Measurements from ENCODE around the gene SECTM1.

SECTM1 gene

GRCh38 chr17:82317394-82318168, 16.0 kb downstream of the SECTM1 start, which contains the start of gene CD7:
TSS of gene CD7 (minus strand) at chr17:82317608. CDS start at chr17:82317495, 113 bp downstream.
- no peak for TF ChIP-seq CTCF (conservative IDR thresholded peaks at IDR 0.05; ENCODE audit: low read length)
- H3K4me3 ChIP-seq (ENCODE audit: low read length), result no peak within 1 kb of the TSS
- DNase-seq (ENCODE audit: low read depth), result no peak

DNA sequence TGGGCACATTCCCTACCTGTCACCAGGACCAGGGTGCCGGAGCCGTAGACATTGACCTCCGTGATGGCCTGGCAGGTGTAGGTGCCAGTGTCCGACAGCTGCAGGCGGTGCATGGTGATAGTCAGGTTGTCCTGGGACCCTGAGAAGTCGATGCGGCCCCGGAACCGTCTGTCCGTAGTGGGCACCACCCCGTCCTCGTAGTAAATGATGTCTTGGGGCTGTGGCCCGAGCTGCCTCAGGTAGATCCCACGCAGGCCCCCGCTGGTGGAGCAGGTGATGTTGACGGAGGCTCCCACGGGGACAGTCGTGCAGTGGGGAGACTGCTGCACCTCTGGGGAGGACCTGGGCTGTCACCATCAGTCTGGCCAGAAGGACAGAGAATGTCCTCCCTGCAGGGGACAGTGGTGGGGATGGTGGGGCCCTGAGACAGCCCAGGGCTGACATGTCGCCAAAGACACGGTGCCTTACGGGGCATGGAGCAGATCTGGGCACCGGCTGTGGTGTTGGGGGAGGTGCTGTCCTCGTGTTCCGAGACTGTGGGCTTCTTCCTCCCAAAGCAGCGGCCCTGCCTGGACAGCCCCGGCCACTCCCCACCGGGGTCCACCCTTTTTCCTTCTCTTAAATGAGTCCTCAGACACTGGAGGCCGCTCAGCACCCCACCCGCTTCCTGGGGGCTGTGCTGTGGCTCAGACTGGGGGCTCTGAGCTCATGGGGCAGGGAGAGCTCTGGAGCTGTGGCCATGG, 16.7 kb downstream of the SECTM1 start:
- H3K4me3 ChIP-seq (ENCODE audit: low read length), result no peak overlapping the region
- no peak for DNase-seq (ENCODE audit: low read depth)
- TF ChIP-seq CTCF (conservative IDR thresholded peaks at IDR 0.05; ENCODE audit: low read length), result no peak

- TF ChIP-seq CTCF (conservative IDR thresholded peaks at IDR 0.05; ENCODE audit: low read length), result no peak
Measured at GRCh38 chr17:82315703-82316358, 17.7 kb downstream of the SECTM1 start.

DNA sequence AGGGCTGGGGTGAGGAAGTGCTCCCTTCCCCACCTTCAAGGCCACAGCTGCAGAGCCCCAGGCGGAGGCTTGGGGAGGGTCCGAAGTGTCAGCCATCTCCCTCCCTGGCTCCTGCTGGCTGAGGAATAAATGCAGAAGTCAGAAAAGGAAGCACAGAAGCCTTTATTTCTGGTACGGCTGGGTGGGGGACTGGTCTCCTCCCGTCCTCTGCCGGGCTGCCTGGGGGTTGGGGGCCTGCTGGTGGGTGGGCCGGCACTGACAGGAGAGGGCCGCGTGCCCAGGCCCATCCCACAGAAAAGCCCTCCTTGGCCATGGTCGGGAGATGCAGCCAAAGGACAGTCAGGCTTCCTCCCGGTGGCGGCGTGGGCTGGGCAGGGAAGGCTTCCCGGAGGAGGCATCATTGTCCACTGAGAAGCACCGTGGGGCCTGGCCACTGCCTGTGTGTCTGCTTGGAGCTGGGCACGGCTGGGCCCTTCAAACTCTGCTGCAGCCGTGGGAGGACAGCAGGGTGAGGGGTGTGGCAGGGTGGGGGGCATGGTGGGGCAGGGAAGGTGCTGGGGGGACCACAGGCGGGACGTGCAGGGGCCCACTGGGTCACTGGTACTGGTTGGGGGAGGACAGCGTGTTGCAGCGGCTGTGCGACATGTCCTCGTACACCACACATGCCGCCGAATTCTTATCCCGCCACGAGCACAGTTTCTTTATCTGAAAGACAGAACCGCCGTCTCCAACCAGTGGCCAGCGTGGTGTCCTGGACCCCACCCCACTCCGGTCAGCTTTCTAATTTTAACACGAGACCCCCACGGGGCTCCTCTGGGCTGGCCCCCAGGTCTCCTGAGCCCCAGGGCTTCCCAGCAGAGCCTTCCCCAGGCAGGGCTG, 18.6 kb downstream of the SECTM1 start:
- DNase-seq (ENCODE audit: low read depth), result no peak
- TF ChIP-seq CTCF (conservative IDR thresholded peaks at IDR 0.05; ENCODE audit: low read length), result no peak
- H3K4me3 ChIP-seq (ENCODE audit: low read length), result no peak overlapping the region

More at GRCh38 chr17:82315703-82316358, 17.7 kb downstream of the SECTM1 start:
- no peak for DNase-seq (ENCODE audit: low read depth)
- H3K4me3 ChIP-seq (ENCODE audit: low read length), result no peak overlapping the region

GRCh38 chr17:82314012-82314726, 19.4 kb downstream of the SECTM1 start:
- no peak overlapping the region for H3K4me3 ChIP-seq (ENCODE audit: low read length)
- TF ChIP-seq CTCF (conservative IDR thresholded peaks at IDR 0.05; ENCODE audit: low read length), result no peak

More at GRCh38 chr17:82314012-82314726, 19.4 kb downstream of the SECTM1 start:
- no peak for DNase-seq (ENCODE audit: low read depth)
